HPDE6-E6E7 (cell line): ENCODE data around the gene SENP3.
"Not testable (repeated sequence)": the region's sequence is repeated elsewhere in the genome, so short reads cannot be mapped to it uniquely, and the experiment has no call there.

ENCODE experiments used
- DNase-seq: peaks from one replicate; pipeline ENCODE4 v3.0.0; 2011; ENCODE audit warnings: missing footprints; ENCODE audit errors: extremely low spot score

Gene SENP3

DNA sequence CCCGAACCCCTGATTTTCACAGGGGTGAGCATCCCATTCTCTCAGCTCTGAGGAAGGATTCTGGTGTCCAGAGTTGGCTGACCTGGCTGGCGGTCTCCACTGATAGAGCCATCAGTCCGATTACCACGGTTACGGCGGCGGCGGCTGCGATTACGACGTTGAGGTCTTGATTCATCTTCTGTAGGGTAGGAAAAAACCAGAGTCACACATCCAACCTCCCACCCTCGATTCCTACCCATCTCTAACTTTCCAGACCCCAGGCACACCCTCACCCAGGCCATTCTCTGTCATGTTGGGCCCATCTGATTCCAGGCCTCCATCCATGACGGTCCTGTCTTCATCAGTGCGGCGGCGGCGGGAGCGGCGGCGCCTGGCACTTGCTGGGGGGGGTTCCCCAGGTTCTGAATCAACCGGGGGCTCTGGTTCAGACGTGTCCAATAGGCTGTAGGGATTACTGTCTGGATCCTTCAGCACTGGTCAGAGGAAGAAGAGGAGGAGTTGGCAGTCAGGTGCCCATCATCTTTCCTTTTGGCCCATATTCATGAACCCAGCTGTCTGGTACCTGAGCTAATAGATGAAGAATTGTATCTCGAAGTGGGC lies 30.8 kb downstream of the SENP3 start:
- DNase-seq: no peak

DNA sequence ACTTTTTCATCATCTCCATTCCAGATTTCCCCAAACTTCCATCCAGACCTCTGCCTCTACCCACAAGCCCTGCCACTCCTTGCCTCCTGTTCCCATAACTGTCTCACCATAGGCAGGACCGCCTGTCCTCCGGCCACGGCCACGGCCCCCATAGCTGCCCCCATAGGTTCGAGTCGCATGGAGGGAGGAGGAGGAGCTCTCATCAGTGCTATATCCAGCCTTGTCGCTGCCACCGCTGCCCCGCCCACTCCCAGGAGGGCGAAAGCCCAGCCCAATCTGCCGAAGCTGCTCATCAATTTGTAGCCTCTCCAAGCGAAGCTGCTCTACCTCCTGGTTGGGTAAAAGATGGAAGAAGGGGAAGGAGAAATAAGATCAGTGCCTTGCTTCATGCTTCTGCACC lies 31.6 kb downstream of the SENP3 start:
- no peak for DNase-seq

DNA sequence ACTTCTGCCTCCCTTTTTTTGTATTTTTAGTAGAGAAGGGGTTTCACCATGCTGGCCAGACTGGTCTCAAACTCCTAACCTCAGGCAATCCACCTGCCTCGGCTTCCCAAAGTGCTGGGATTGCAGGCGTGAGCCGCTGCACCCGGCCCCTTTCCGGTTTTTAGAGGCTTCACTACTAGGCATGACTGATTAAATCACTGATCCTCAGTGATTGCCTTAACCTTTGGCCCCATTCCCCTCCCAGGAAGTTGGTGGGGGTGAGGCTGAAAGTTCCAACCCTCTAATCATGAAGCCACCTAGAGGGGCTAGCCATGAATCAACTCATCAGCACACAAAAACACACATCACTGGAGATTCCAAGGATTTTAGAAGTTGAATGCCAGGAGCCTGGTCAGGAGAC lies 35.8 kb downstream of the SENP3 start:
- not testable (repeated sequence) for DNase-seq

DNA sequence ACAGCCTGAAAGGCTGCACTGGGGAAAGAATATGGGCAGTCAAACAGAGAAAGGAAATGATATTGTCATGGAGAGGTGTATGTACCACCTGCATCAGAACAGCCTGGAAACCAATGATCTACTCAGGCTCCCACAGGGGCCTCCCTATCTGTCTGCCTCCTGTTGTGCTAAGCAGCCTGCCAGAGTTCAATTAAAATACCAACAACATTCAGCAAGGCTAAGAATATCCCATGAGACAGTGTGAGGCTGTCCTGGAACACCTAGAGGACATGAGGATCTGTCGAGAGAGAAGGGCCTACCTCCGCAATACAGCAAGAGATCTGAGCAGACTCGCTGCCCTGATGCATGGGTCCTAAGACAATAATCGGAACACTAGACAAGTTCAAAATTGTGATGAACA lies 44.6 kb downstream of the SENP3 start:
- DNase-seq: no peak

DNA sequence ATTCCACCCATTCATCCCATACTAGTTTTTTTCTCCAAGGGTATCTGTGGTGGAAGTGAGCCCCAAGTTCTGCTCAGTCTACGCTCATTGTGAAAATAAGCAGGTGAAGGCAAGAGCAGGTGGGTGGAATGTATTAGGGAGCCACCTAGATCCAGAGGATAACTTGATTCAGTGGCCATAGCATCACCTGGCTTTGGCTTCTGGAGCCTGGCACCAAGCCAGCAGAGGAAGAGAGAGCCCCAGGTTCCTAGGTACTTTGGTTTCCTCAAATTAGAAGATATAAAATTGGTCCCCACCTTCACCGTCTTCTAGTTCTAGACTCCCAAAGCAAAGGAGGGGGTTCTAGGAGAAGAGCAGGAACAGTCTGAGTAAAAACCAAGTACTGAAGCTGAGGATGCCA lies 48.9 kb downstream of the SENP3 start:
- no peak for DNase-seq

DNA sequence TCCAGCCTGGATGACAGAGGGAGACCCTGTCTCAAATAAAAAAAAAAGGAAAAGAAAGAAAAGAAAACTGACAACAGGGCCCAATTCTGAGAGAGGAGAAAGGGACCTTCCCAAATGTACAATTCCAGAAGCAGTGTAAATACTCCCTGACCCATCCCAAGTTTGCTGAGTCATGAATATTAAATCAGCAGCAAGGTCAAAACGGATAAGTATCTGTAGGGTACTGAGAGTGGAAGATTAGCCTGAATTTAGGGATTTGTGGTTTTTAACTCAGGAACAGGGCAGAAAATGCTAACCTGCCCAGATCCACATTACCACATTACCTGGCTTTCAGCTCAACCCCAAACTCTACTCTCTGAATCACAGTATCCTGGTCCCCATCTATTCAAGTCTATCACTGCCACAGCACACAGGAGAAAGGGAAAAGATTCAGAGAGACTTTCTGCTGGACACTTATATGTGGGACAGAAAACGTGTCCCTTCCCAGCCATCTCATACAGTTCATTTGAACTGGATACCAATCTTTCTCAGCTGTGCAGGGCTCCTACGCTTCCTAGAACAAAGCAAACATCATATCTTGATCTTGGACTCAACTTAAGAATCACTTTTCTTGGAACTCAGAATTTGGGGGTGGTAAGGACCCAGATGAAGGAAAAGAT lies 50.0 kb downstream of the SENP3 start:
- no peak for DNase-seq

DNA sequence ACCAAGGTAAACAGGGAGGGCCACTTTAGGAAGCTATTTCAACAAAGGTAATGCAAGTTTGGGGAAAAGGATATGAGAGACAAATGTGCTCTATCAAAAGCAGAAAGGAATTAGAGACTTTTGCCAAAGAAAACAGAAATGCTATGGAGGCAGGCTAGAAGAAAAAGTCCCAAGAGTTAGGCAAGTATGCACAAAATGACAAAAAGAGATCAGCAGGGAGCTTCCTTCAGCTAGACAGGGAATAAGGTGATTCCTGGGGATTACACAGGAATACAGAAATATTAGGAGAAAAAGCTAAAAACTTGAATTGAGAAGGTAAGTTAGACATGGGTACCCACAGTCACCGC lies 50.5 kb downstream of the SENP3 start:
- DNase-seq: no peak

DNA sequence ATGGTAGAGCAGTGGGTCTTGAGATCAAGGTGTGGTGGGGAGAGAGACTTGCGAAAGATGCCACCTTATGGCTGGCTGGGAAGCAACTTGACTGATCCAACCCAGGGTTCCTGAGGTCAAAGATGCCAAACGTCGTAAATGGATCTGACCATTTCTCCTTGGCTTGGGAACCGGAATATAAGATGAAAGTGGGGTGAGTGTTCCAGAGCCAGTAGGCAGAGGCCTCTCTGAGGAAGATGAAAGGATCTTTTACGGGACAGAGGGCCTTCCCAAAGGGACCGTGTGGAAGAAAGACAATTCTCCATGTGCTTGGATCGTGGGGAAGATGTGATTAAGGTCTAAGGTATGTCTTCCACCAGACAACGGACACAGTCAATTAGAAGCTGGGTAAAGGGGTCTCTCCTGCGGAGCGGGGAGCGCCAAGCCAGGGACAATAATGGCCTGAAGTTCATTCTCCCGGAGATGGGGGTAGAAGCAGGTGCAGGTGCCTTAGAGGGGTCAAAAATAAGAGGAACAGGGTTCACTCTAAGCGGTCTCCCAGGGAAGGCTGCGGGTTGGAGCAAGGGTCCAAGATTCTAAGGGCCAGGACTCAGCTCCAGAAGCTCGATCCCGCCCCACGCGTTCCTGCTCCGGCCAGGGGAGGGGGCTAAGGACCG lies 52.2 kb downstream of the SENP3 start:
- no peak for DNase-seq

DNA sequence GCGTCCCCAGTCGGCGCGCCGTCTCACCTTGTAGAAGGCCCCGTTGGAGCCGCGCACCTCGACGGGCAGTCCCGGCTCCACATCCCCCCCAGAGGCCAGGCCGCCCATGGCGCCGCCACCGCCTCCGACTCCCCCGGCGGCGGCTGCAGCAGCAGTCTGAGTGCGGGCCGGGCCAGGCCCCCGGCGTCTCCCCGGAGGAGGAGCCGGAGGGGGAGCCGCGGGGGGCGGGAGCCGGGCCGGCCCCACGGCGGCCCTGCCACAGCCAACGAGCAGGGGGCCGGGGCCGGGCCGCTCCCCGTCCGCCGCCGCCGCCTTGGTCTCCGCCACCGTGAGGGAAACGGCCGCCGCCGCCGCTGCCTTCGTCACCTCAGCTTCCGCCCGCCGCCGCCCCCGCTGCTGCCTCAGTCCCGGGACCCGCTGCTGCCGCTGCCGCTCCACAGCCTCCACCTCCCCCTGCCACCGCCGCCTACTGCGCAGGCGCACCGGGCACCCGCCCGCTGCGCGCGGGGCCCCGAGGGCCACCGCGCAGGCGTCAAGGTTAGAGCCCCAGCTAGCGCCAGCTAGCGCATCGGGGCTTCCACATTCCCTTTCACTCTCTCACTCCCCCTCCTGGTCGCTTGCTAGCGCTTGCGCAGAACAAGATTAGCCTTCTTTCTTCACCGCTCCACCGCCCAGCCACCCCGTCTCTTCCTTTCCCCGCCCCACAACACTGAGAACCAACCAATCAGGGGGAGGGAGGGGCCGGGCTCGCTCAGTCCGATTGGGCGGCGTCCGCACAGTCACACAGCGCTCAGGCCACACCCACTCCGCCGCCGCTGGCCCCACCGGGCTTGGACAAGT lies 52.9 kb downstream of the SENP3 start, which contains the start of gene FXR2:
FXR2 (minus strand) TSS at position 473 of the 840 bp plus-strand sequence; CDS start at position 108, 365 bp downstream.
- DNase-seq: peak; percentile 100

DNA sequence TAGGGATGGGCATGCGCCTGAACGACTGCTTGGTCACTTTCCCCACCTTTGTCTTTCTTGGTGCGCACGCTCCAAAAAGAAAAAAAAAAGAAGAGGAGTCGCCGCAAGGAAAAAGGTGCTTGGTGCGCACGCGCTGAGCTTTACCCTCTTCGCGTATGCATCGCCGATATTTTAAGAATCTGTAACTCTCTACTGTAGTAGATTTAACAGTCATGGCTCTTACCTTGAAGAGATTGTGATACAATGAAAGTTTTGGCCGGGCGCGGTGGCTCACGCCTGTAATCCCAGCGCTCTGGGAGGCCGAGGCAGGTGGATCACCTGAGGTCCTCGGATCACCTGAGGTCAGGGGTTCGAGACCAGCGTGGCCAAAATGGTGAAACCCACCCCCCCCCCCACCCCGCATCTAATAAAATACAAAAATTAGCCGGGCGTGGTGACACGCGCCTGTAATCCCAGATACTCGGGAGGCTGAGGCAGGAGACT lies 53.6 kb downstream of the SENP3 start:
- DNase-seq: no peak

DNA sequence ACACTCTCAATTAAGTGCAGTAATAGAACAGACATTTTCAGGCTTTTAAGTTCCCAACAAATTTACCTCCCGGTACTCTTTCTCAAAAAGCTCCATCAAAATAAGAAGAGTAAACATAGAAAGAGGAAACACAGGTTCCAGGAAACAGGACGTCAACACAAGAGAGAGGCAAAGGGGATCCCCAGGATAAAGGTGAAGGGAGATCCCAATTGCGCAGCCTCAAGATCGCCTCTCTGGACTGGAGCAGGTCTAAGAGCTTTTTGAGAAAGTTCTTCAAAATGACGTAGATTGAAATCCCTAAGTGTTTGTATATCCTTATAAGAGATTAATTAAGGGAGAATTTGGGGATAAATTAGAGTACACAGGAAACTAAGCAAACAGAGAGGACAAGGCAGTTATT lies 56.9 kb downstream of the SENP3 start:
- no peak for DNase-seq

DNA sequence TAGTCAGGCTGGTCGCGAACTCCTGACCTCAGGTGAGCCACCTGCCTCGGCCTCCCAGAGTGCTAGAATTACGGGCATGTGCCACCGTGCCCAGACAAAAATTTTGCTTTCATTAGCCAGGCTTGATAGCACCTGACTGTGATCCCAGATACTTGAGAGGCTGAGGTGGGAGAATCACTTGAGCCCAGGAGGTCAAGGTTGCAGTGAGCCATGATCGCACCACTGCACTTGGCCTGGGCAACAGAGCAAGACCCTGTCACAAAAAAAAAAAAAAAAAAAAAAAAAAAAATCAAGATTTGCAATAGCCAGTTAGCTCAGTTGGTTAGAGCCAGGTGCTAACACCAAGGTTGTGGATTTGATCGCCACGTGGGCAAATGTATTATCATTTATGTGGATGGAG lies 59.1 kb downstream of the SENP3 start:
- no peak for DNase-seq
